HEK293 (cell line): ENCODE measurements around the gene ISG20L2.

Experiments used
- CTCF ChIP-seq: fragments of 450-650 bp; formaldehyde crosslinking; IDR thresholded peaks from 2 replicates; pipeline ENCODE4 v1.5.1; 2016; ENCODE audit warnings: missing biosample characterization, missing genetic modification characterization
- KLF16 ChIP-seq: fragments of 450-650 bp; formaldehyde crosslinking; IDR thresholded peaks from 2 replicates; pipeline ENCODE4 v1.5.1; 2017; ENCODE audit warnings: missing biosample characterization, missing genetic modification characterization
- ZBTB44 ChIP-seq: fragments of 450-650 bp; IDR thresholded peaks from 2 replicates; pipeline ENCODE4 v1.5.1; 2018; ENCODE audit warnings: missing biosample characterization, mild to moderate bottlenecking, missing genetic modification characterization
- ZNF138 ChIP-seq: fragments of 450-650 bp; formaldehyde crosslinking; IDR thresholded peaks from 2 replicates; pipeline ENCODE4 v1.5.1; 2016; ENCODE audit warnings: missing biosample characterization, missing genetic modification characterization, borderline replicate concordance
- ZNF280D ChIP-seq: fragments of 450-650 bp; formaldehyde crosslinking; IDR thresholded peaks from 2 replicates; pipeline ENCODE4 v1.5.1; 2016; ENCODE audit warnings: missing biosample characterization, missing genetic modification characterization
- ZNF580 ChIP-seq: fragments of 450-650 bp; formaldehyde crosslinking; IDR thresholded peaks from 2 replicates; pipeline ENCODE4 v1.5.1; 2016; ENCODE audit warnings: missing biosample characterization, missing genetic modification characterization

- TF ChIP-seq ZNF280D (tag by site-specific recombination) (no peak), ZNF138 (tag by site-specific recombination) (no peak), ZBTB44 (tag by site-specific recombination) (no peak), ZNF580 (tag by site-specific recombination) (no peak), CTCF (tag by site-specific recombination) (no peak), KLF16 (tag by site-specific recombination) (no peak)
These were observed 13.7 kb downstream of the ISG20L2 start for GRCh38 chr1:156714830-156715229.
